A673 (cell line): Measurements from ENCODE around the gene ZNF672.
"Not testable (repeated sequence)": the region's sequence is repeated elsewhere in the genome, so short reads cannot be mapped to it uniquely, and the experiment has no call there.

ENCODE experiments used
- EZH2 ChIP-seq: fragments of 200-600 bp; sonication (generic); IDR thresholded peaks from 2 replicates; pipeline ENCODE4 v1.6.1; 2017; ENCODE audit warnings: borderline replicate concordance, low read depth, mild to moderate bottlenecking, mixed read lengths, antibody characterized with exemption, low read length; ENCODE audit not compliant: poor library complexity, severe bottlenecking
- TF ChIP-seq, protein P1 (sequence below): fragments of 300-800, 200-600 bp; sonication (generic); conservative IDR thresholded peaks from 2 replicates; pipeline ENCODE4 v1.5.1; 2017; ENCODE audit warnings: low read depth, mild to moderate bottlenecking, antibody characterized with exemption, low read length, moderate library complexity, mixed read lengths

DNA sequence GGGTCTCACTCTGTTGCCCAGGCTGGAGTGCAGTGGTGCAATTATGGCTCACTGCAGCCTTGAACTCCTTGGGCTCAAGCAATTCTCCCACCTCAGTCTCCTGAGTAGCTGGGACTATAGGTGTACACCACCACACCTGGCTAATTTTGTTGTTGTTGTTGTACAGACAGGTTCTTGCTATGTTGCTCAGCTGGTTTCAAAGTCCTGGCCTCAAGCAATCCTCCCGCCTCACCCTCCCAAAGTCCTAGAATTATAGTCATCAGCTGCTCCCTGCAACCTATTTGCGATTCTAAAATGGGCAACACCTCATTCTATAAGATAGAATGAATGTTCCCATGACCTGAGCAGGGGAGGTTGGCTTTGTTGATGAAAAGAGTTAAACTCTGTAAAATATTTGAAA lies 48.7 kb upstream of the ZNF672 start:
- TF ChIP-seq, protein P1, sequence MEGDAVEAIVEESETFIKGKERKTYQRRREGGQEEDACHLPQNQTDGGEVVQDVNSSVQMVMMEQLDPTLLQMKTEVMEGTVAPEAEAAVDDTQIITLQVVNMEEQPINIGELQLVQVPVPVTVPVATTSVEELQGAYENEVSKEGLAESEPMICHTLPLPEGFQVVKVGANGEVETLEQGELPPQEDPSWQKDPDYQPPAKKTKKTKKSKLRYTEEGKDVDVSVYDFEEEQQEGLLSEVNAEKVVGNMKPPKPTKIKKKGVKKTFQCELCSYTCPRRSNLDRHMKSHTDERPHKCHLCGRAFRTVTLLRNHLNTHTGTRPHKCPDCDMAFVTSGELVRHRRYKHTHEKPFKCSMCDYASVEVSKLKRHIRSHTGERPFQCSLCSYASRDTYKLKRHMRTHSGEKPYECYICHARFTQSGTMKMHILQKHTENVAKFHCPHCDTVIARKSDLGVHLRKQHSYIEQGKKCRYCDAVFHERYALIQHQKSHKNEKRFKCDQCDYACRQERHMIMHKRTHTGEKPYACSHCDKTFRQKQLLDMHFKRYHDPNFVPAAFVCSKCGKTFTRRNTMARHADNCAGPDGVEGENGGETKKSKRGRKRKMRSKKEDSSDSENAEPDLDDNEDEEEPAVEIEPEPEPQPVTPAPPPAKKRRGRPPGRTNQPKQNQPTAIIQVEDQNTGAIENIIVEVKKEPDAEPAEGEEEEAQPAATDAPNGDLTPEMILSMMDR, result not testable (repeated sequence)
- not testable (repeated sequence) for TF ChIP-seq EZH2
